Mucosa of descending colon (tissue), 3 donors: Measurements from ENCODE around the gene SIGMAR1. TPM values are rescaled to one million over a fixed set of nuclear protein-coding genes. Genes with fewer than 3 reads are reported as not detected.

Experiments used
- ATAC-seq: fragments of 200-7000 bp; cut with Tn5 transposase; one replicate; pipeline ENCODE4 v1.9.1; 2020; ENCODE audit warnings: mild to moderate bottlenecking, moderate library complexity
- DNase-seq, 3 donors: peaks; one replicate each; pipeline ENCODE4 v3.0.0-alpha.2; 2020
- H3K36me3 ChIP-seq: fragments of 200-600 bp; one replicate; pipeline ENCODE4 v1.8.0; 2021; ENCODE audit warnings: low read depth, mild to moderate bottlenecking
- H3K4me1 ChIP-seq: fragments of 200-600 bp; one replicate; pipeline ENCODE4 v1.8.0; 2021; ENCODE audit warnings: low read depth, mild to moderate bottlenecking
- H3K4me3 ChIP-seq: fragments of 200-600 bp; one replicate; pipeline ENCODE4 v1.8.0; 2021; ENCODE audit warnings: mild to moderate bottlenecking
- H3K9me3 ChIP-seq: fragments of 200-600 bp; one replicate; pipeline ENCODE4 v1.8.0; 2021; ENCODE audit warnings: mild to moderate bottlenecking
- intact Hi-C, 2 donors: fragments of 100-400 bp; cut with DNase I in 1 of 2; cut with micrococcal nuclease in 1 of 2; formaldehyde crosslinking; loops; one replicate each; pipeline versions ENCODE4 v1.11.0 to v1.11.1; 2022; cut with DNase I, micrococcal nuclease
- total RNA-seq, 3 donors: library from RNA; stranded (reverse); fragmentation: NEBNext Ultra II Directional in 2 of 3; extraction: Animal tissue kit (Norgen Biotek cat#: 25700) in 2 of 3; gene quantifications; one replicate each; pipeline versions ENCODE4 v1.2.1 to v1.2.4, GENCODE V29; 2021 to 2023
- TF ChIP-seq, protein P1 (sequence below): fragments of 200-600 bp; IDR thresholded peaks from one replicate; pipeline ENCODE4 v1.8.0; 2022; ENCODE audit warnings: antibody characterized with exemption, mild to moderate bottlenecking
- donor health status: DM: no; HTN: no; CAD: no; lungs with moderate emphysema.
- donor health status: DM: no; HTN: no; CAD: no.
- donor health status: DM: no; HTN: yes; CAD: no.

The SIGMAR1 gene
- total RNA-seq, 3 donors from 2014 or later = 48.1 to 59.8 (median 49.6) TPM

DNA sequence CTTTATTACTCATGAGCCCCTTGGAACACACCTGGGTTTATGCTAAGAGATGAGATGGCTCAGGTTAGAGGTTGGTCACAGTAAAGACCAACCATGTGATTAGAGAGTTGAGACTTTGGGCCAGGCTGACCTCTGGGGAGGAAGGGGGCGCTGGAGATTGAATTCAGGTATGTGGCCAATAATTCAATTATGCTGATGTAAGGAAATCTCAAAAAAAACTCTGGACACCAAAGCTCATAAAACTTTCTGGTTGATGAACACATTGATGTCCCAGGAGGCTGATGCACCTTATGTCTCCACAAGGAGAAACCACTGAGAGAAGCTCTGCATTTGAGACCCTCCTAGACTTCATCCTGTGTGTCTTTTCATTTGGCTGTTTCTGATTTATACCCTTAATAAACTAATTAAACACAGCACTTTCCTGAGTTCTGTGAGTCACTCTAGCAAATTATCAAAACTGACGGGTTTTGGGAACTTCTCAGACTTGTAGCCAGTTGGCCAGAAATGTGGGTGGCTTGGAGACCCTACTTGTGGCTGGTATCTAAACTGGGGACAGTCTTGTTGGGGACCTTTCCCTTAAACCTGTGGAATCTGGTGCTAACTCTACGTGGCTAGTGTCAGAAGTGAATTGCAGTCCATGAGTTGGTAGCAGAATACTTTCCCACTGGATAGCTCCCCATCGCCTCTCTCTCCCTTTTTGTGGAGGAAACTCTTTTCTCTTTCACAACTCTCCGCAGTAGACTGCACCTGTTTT lies 32.4 kb upstream of the SIGMAR1 start:
- DNase-seq (no peak), ATAC-seq (no peak)
- H3K4me1 ChIP-seq = no peaks in the 10 kb centered on the region
- intact Hi-C loops = no loop called here
- H3K36me3 ChIP-seq = peaks cover 3% of the 10 kb centered on the region
- H3K9me3 ChIP-seq = no peaks in the 10 kb centered on the region
- H3K4me3 ChIP-seq = no peak overlapping the region
- TF ChIP-seq, protein P1, sequence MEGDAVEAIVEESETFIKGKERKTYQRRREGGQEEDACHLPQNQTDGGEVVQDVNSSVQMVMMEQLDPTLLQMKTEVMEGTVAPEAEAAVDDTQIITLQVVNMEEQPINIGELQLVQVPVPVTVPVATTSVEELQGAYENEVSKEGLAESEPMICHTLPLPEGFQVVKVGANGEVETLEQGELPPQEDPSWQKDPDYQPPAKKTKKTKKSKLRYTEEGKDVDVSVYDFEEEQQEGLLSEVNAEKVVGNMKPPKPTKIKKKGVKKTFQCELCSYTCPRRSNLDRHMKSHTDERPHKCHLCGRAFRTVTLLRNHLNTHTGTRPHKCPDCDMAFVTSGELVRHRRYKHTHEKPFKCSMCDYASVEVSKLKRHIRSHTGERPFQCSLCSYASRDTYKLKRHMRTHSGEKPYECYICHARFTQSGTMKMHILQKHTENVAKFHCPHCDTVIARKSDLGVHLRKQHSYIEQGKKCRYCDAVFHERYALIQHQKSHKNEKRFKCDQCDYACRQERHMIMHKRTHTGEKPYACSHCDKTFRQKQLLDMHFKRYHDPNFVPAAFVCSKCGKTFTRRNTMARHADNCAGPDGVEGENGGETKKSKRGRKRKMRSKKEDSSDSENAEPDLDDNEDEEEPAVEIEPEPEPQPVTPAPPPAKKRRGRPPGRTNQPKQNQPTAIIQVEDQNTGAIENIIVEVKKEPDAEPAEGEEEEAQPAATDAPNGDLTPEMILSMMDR = no peak

- intact Hi-C loops = no loop called here
- H3K36me3 ChIP-seq = peaks cover 3% of the 10 kb centered on the region
- H3K4me3 ChIP-seq = peak overlapping the region; percentile 57
- peak; percentile 95 to 98 (median 96) for DNase-seq
- H3K9me3 ChIP-seq = no peaks in the 10 kb centered on the region
- H3K4me1 ChIP-seq = peaks cover 4% of the 10 kb centered on the region
- ATAC-seq = peak; percentile 92
- TF ChIP-seq, protein P1 = no peak
Measured at GRCh38 chr9:34665381-34666250, 28.0 kb upstream of the SIGMAR1 start.

- H3K36me3 ChIP-seq = peaks cover 3% of the 10 kb centered on the region
- no peaks in the 10 kb centered on the region for H3K9me3 ChIP-seq
- peak; percentile 2 for ATAC-seq
- H3K4me1 ChIP-seq = peaks cover 4% of the 10 kb centered on the region
- intact Hi-C loops = no loop called here
- TF ChIP-seq, protein P1 = no peak
- no peak overlapping the region for H3K4me3 ChIP-seq
- no peak for DNase-seq
Measured at GRCh38 chr9:34665067-34665380, 27.4 kb upstream of the SIGMAR1 start.

GRCh38 chr9:34664281-34665066 lies 26.9 kb upstream of the SIGMAR1 start:
- TF ChIP-seq, protein P1 = peak; percentile 87
- Histone ChIP-seq H3K36me3 (peaks cover 3% of the 10 kb centered on the region), H3K9me3 (no peaks in the 10 kb centered on the region), H3K4me1 (peaks cover 10% of the 10 kb centered on the region), H3K4me3 (no peak overlapping the region)
- intact Hi-C loops = no loop called here
- peak; percentile 39 for ATAC-seq
- peak; percentile 77 to 97 (median 92) for DNase-seq

DNA sequence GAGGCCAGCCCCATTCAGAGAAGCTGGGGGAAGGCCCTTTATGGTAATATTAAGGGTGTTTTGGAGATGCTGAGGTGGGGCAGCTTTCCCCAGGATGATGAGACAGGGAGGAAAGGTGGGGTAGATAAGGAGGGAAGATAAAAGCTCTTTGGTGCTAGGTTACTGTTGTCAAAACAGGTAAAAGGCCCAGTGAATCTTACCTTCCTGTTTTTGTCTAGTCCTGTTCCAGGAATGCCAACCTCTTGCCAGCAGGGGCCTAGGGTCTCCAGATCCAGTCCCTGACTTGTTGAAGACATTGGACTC lies 25.7 kb upstream of the SIGMAR1 start:
- Histone ChIP-seq H3K36me3 (peaks cover 3% of the 10 kb centered on the region), H3K4me1 (peaks cover 11% of the 10 kb centered on the region), H3K9me3 (no peaks in the 10 kb centered on the region), H3K4me3 (no peak overlapping the region)
- intact Hi-C loops = no loop called here
- no peak for ATAC-seq
- TF ChIP-seq, protein P1 = no peak
- no peak for DNase-seq
